NCI-H146 treated with DMSO at 0.1 percent for 48 hours (cell line): ENCODE data around the gene ZNF532.

Experiments
- DNase-seq: peaks from one replicate; lab custom pipeline; 2025; ENCODE audit not compliant: unreplicated experiment; lab: John Stamatoyannopoulos, UW

ZNF532 gene

GRCh38 chr18:59029663-59030429 is 165.2 kb downstream of the ZNF532 start:
- DNase-seq = no peak

DNA sequence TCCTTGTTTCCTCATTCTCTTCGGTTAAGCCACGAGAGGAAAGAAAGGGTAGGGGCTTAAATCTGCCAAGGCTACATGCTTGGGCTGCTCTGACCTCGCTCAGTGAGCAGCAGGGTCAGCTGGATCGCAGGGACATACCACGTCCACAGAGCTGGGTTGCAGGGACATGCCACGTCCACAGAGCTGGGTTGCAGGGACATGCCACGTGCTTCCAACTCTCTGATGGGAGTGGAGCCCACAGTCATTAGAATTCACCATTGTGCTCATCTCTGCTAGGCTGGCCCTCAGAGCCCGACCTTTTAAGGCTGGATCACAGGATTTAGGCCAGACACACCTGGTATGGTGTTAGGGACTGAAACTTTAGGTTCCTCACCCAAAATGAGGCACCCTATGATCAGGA is 167.6 kb downstream of the ZNF532 start:
- no peak for DNase-seq

DNA sequence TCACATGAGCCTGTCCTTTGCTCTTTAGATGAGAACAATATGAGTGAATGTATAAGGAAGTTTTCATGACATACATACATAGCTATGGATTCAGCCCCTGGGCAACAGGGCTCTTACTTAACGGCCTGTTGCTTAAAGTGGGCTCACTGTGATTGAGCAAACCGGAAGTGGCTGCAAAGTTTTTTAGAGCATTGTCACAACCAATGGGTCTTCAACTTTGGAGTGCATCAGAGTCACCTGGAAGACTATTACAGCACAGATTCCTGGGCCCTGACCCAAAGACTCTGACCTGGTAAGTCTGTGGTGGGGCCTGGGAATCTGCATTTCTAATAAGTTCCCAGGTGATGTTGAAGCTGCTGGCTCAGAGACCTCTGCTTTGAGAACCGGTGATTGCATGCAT is 168.7 kb downstream of the ZNF532 start:
- no peak for DNase-seq

DNA sequence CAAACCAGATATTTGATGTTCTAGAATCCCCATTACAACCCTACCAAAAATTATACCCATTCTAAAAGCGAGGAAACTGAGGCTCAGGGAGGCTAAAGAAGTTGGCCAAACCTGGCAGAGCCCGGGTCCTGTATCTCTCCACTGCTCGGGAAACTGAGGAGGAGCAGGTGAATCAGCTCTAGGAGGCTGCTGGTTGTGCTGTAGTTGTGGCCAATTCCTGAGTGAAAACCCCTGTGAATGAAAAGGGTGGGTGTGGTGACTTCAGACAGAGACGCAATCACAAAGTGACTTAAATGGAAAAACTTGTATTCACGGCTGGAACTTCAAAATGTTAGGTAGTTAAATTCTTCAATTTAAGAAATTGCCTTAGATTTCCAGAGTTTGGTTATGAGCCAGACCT is 169.3 kb downstream of the ZNF532 start:
- DNase-seq = no peak

- no peak for DNase-seq
These were observed 170.9 kb downstream of the ZNF532 start for GRCh38 chr18:59035591-59035990.
